Measurements from ENCODE around the gene JUP. TPM values are rescaled to one million over a fixed set of nuclear protein-coding genes. Genes with fewer than 3 reads are reported as not detected.
A peak's percentile ranks its signal among the peaks of the same experiment; 100 is the strongest.

Gene JUP
- total RNA-seq, 1 donor from 2014 or later, result 749 TPM

- H3K4me3 ChIP-seq (ENCODE audit: low read depth, low read length), result no peak overlapping the region
- DNase-seq (ENCODE audit: low read depth), result no peak
- no peak for TF ChIP-seq CTCF (IDR thresholded peaks at IDR 0.05; ENCODE audit: insufficient read depth, low read length, poor library complexity, severe bottlenecking)
- no peaks in the 10 kb centered on the region for H3K27me3 ChIP-seq (ENCODE audit: control insufficient read depth, insufficient read depth, low read length)
- H3K36me3 ChIP-seq (ENCODE audit: control insufficient read depth, insufficient read depth, low read length), result no peaks in the 10 kb centered on the region
These were observed 31.5 kb upstream of the JUP start for GRCh38 chr17:41818024-41818423.

GRCh38 chr17:41816637-41817320 lies 30.3 kb upstream of the JUP start:
- Histone ChIP-seq H3K4me3 (ENCODE audit: low read depth, low read length) (no peak overlapping the region), H3K36me3 (ENCODE audit: control insufficient read depth, insufficient read depth, low read length) (no peaks in the 10 kb centered on the region), H3K27me3 (ENCODE audit: control insufficient read depth, insufficient read depth, low read length) (no peaks in the 10 kb centered on the region)
- no peak for TF ChIP-seq CTCF (IDR thresholded peaks at IDR 0.05; ENCODE audit: insufficient read depth, low read length, poor library complexity, severe bottlenecking)
- no peak for DNase-seq (ENCODE audit: low read depth)

- Histone ChIP-seq H3K4me3 (ENCODE audit: low read depth, low read length) (no peak overlapping the region), H3K36me3 (ENCODE audit: control insufficient read depth, insufficient read depth, low read length) (no peaks in the 10 kb centered on the region), H3K27me3 (ENCODE audit: control insufficient read depth, insufficient read depth, low read length) (no peaks in the 10 kb centered on the region)
- DNase-seq (ENCODE audit: low read depth), result no peak
- TF ChIP-seq CTCF (IDR thresholded peaks at IDR 0.05; ENCODE audit: insufficient read depth, low read length, poor library complexity, severe bottlenecking), result no peak
These were observed 27.7 kb upstream of the JUP start for GRCh38 chr17:41814195-41814594.

GRCh38 chr17:41813699-41814124 lies 27.2 kb upstream of the JUP start:
- no peak for TF ChIP-seq CTCF (IDR thresholded peaks at IDR 0.05; ENCODE audit: insufficient read depth, low read length, poor library complexity, severe bottlenecking)
- no peaks in the 10 kb centered on the region for H3K27me3 ChIP-seq (ENCODE audit: control insufficient read depth, insufficient read depth, low read length)
- no peak for DNase-seq (ENCODE audit: low read depth)
- H3K36me3 ChIP-seq (ENCODE audit: control insufficient read depth, insufficient read depth, low read length), result no peaks in the 10 kb centered on the region
- H3K4me3 ChIP-seq (ENCODE audit: low read depth, low read length), result peak overlapping the region; percentile 74

- peak overlapping the region; percentile 74 for H3K4me3 ChIP-seq (ENCODE audit: low read depth, low read length)
These were observed 26.7 kb upstream of the JUP start for GRCh38 chr17:41813152-41813680.

More at GRCh38 chr17:41813152-41813680, 26.7 kb upstream of the JUP start:
- Histone ChIP-seq H3K36me3 (ENCODE audit: control insufficient read depth, insufficient read depth, low read length) (no peaks in the 10 kb centered on the region), H3K27me3 (ENCODE audit: control insufficient read depth, insufficient read depth, low read length) (no peaks in the 10 kb centered on the region)
- DNase-seq (ENCODE audit: low read depth), result no peak
- no peak for TF ChIP-seq CTCF (IDR thresholded peaks at IDR 0.05; ENCODE audit: insufficient read depth, low read length, poor library complexity, severe bottlenecking)

Data from kidney epithelial cell (primary cell).